CD4-positive, alpha-beta T cell treated with Interferon gamma for 1 hour (primary cell): Measurements from ENCODE around the gene UNC5C.

Source experiments
- DNase-seq: peaks from one replicate; pipeline ENCODE4 v3.0.0-alpha.2; 2020

Gene UNC5C

DNA sequence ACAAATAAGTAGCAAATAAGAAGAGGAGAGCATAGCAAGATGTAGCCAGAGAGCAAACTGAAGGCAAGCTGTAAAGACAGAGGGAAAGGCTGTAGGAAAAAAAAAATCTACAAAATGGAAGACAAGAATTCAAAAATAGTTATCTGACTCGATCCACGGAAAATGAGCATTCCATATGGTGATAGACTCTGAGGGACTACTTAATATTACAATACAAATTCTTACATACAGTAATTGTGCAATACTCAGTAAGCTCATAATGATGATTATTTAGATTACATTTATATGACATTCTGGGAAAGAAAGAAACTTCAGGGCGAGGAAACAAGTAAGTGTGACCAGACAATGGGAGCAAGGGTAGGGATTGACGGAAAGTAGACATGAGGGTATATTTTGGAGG is 102.6 kb downstream of the UNC5C start:
- DNase-seq: no peak

GRCh38 chr4:95445251-95445650 is 103.5 kb downstream of the UNC5C start:
- no peak for DNase-seq

- no peak for DNase-seq
Measured at GRCh38 chr4:95444812-95445211, 104.0 kb downstream of the UNC5C start.

DNA sequence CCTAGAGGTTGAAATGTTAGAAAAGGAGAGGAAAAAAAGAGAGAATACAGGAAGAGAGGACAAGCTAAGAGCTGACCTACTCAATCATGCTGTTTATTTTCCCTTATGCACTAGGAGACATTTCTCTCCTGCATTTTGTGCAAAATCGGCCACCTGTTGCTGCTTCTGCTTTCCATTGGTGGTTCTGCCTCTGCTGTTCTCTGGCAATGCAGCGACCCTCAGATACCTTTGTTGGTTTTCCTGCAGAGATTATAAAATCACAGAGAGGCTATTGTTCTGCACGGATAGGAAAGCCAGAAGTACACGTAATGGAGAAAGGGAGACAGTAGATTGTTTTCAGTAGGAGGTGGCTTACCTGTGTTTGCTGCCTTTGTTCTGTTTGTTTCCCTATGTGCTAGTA is 108.9 kb downstream of the UNC5C start:
- DNase-seq: no peak

GRCh38 chr4:95439071-95439470 is 109.7 kb downstream of the UNC5C start:
- no peak for DNase-seq

GRCh38 chr4:95432466-95432865 is 116.3 kb downstream of the UNC5C start:
- no peak for DNase-seq

- DNase-seq: no peak
Measured at GRCh38 chr4:95431678-95432077, 117.1 kb downstream of the UNC5C start.

- DNase-seq: no peak
Measured at GRCh38 chr4:95429416-95429815, 119.4 kb downstream of the UNC5C start.

GRCh38 chr4:95428291-95429070 is 120.3 kb downstream of the UNC5C start:
- DNase-seq: no peak

GRCh38 chr4:95426455-95426854 is 122.3 kb downstream of the UNC5C start:
- DNase-seq: no peak

GRCh38 chr4:95422436-95422835 is 126.3 kb downstream of the UNC5C start:
- no peak for DNase-seq

DNA sequence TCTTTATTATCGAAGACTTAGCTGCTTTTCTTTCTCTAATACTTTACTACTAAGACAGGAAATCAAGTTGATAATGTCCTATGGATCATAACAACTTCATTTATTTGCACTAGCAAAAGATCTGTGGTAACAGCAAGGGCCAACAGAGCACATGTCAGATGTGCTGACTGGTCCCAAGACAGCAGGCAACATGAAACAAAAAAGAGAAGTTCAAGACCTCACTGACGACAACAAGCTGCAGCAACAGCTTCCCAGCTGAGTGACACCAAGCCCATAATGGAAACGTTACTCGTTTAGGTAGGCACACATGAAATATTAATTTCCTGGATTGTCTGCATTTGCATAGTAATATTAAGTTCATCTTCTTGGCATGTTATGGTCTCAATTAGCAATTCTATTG is 126.9 kb downstream of the UNC5C start:
- no peak for DNase-seq

DNA sequence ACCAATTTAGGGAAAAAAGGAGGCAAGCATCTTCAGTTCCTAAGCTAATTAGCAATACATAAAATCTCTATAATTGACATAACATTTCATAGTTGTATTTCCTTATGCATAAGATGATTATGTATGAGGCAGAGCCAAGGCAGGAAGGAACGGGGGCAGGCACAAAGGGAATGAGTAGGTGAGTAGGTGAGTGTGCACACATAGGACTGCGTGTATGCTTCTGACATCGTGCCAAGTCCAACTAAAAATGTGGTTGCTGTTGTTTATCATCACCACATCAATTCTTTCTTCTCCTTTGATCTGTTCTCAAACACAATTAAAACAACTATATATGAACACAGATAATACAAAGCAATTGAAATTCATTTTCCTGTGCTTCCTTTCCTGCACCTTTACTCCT is 131.2 kb downstream of the UNC5C start:
- no peak for DNase-seq

DNA sequence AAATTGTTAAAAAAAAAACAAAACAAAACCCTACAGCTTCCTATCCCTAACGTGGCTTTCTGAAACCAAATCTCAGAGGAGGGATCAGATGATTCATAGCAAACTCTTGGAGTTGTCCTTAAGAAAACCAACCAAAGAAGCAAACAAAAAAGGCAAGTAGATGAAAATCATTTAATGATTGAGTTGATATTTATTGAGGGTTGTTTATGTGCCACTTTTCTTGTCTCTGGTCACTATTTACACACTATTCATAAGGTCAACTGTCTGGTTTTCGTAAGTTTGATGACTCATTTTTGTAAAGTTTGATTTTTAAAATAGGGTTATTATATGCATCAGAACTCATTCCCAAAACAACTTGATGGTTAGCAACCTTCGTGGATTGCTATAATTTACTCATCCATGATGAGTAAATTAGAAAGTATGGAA is 133.4 kb downstream of the UNC5C start:
- no peak for DNase-seq

- no peak for DNase-seq
Measured at GRCh38 chr4:95411371-95412088, 137.2 kb downstream of the UNC5C start.

- DNase-seq: no peak
Measured at GRCh38 chr4:95410387-95410977, 138.3 kb downstream of the UNC5C start.

- DNase-seq: no peak
Measured at GRCh38 chr4:95409750-95410149, 139.0 kb downstream of the UNC5C start.

GRCh38 chr4:95409127-95409526 is 139.6 kb downstream of the UNC5C start:
- no peak for DNase-seq

DNA sequence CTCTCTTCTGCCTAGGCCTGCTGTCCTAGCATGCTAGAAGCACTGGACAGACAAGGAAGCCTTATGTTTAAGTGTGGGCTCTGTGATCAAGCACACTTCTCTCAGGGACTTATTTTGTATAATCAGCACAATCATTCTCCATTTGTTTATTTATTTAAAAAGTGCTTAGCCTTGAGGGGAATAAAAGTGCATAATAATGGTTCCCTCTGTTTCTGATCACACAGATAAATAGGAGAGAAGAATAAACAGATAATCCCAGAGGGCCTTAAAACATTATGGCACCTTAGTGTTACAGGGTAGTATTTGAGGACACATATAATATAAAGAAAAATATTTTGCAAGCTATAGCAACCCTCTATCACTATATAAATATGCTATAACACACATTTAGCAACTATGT is 146.5 kb downstream of the UNC5C start:
- DNase-seq: no peak

GRCh38 chr4:95398217-95398616 is 150.6 kb downstream of the UNC5C start:
- no peak for DNase-seq

DNA sequence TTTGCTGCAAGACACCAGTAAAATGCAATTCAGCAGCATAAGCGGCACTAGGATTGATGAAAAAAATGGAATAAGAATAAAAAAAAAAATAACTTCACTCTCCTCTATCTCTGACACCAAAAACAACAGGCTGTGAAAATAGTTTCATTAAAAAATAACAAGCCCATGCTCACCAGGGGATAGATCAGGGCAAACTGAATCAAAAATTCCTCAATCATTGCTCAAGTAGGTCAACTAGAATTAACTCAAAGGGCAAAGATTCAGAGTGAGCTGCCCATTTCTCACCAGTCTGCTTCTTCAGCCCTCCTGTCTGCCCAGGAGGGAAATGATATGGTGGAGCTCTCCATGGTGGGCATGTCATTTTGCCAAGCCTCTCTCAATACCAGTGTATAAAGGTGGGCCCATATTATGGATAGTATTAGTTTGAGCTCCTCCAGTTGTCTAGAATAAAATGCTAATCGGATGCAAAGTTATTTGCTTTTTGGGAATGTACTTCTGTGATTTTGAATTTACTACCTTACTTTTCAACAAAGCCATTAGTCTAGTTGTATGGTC is 153.9 kb downstream of the UNC5C start:
- DNase-seq: no peak

DNA sequence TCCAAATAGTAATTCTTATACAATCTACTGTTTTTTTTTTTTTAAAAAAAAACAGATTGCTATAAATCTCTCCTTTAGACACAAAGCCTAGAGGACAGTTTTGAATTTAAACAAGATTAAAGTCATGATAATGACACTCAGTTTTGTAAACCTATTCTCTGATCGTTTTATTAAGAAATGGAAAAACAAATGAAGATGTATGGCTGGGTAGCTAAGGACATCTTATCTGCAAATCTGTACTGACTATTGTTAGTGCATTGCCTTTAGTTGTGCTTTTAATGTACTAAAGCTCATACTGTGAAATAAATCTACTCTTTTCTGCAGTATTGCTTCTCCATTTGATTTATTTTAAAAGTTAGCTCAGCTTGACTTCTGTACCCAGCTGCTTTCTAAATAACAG is 155.0 kb downstream of the UNC5C start:
- no peak for DNase-seq

DNA sequence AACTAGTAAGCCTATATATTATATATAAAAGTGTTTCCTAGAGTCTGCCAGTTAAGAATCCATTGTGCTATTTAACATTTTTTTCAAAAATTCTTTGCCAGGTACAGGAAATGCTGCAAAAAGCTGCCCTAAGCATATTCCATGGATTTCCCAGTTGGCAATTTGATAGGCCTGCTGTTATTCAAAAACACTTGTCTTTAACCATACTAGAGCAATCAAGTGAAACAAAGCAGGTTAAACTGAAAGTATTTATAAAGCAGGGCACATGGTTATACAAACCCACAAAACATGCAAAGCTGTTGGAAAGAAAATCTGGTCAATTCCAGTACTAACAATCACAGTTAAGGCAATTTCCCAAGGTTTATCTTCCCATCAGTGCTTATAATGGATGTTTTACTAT is 159.9 kb downstream of the UNC5C start:
- DNase-seq: no peak

DNA sequence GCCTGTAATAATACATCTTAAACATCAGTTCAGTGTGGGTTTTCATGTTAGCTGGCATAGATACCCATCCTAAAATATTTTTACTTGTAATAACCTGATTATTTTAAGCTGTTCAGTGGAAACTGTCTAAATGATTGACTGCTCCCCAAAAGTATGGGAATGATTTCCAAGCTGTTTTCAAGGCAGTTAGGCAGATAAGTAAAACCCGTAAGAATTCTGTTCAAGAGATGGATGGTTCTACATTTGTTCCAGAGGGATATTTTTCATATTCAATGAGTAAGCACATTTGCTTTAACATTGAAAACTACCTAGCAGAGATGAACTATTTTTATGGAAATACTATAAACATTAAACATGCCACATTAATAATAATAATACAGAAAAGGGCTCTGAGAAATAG is 161.1 kb downstream of the UNC5C start:
- no peak for DNase-seq
